ENCODE data around the gene ETFA.

GRCh38 chr15:76339305-76340197 lies 28.3 kb upstream of the ETFA start:
- TF ChIP-seq POLR2A (IDR thresholded peaks at IDR 0.05) (no peak), CTCF (IDR thresholded peaks at IDR 0.05 in 8 of 11, conservative IDR thresholded peaks at IDR 0.05 in 3 of 11) (no peak)
